Testis (tissue), 3 donors: ENCODE data around the gene PPP2R2C. TPM values are rescaled to one million over a fixed set of nuclear protein-coding genes. Genes with fewer than 3 reads are reported as not detected.

Experiments used
- DNase-seq: peaks from one replicate; pipeline ENCODE4 v3.0.0-alpha.2; 2019
- H3K27ac ChIP-seq, 2 donors: fragments of 200-600 bp; sonication (generic); one replicate each; pipeline ENCODE4 v1.5.1; 2019
- H3K27me3 ChIP-seq: fragments of 200-600 bp; sonication (generic); one replicate; pipeline ENCODE4 v1.5.1; 2019
- H3K36me3 ChIP-seq: fragments of 200-600 bp; sonication (generic); one replicate; pipeline ENCODE4 v1.5.1; 2017; ENCODE audit warnings: low read depth; ENCODE audit errors: missing control alignments
- H3K4me1 ChIP-seq: fragments of 200-600 bp; sonication (generic); one replicate; pipeline ENCODE4 v1.5.1; 2019
- H3K4me3 ChIP-seq, 2 donors: fragments of 200-600 bp; sonication (generic); one replicate each; pipeline ENCODE4 v1.5.1; 2017 to 2019
- H3K9me3 ChIP-seq: fragments of 200-600 bp; sonication (generic); one replicate; pipeline ENCODE4 v1.5.1; 2017
- POLR2A ChIP-seq: fragments of 450-650 bp; IDR thresholded peaks from one replicate; pipeline ENCODE4 v1.6.1; 2017; ENCODE audit warnings: antibody characterized with exemption, mild to moderate bottlenecking, moderate library complexity
- WGBS, 2 donors: methylation state at CpG; one replicate each; pipeline ENCODE4 v1.1.5; 2018; 5-methylcytosine and 5-hydroxymethylcytosine counted together
- intact Hi-C: fragments of 100-400 bp; cut with DNase I; formaldehyde crosslinking; loops from one replicate; pipeline ENCODE4 v1.15.1; 2023; ENCODE audit warnings: low total_unique reads
- polyA plus RNA-seq: library from polyadenylated mRNA; stranded (reverse); fragments of 350-450 nt; fragmentation: Illumina TruSeq; extraction: RNeasy Lipid Tissue Mini Kit (QIAGEN cat#74804); gene quantifications from one replicate; pipeline ENCODE4 v1.2.3, GENCODE V29; 2014; ENCODE audit warnings: low read depth, low replicate concordance; ENCODE audit not compliant: insufficient read depth
- total RNA-seq, 2 donors: library from RNA; depleted of rRNA; stranded (reverse); fragments of >200 nt; gene quantifications; one replicate each; pipeline ENCODE4 v1.2.3, GENCODE V29; 2016
- TF ChIP-seq, protein P1 (sequence below), 3 experiments: fragments of 450-650 bp in 2 of 3; fragments of 200-600 bp in 1 of 3; sonication (generic) in 1 of 3; IDR thresholded peaks; one replicate each; pipeline ENCODE4 v1.5.1; 2016 to 2019; ENCODE audit warnings: antibody characterized with exemption in 3 of 3, mild to moderate bottlenecking in 2 of 3, moderate library complexity in 1 of 3

Gene PPP2R2C
- total and polyA plus RNA-seq, 3 donors from 2014 or later, result 7.9 to 20.4 (median 13.1) TPM

DNA sequence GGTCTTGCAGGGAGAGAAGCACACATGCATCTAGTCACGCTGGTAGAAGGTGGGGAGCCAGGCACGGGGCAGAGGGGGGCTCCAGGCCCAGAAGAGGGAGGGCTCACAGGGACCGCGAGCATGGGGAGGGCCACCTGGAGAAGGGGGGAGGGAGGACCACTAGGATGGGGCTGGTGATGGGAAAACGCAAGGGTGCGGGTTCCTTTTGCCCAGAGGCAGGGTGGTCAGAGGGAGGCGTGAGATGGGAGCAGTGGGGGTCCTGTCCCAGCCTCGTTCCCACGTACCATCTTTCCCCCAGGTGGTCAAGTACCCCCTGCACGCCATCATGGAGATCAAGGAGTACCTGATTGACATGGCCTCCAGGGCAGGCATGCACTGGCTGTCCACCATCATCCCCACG is 172.1 kb downstream of the PPP2R2C start:
- Histone ChIP-seq H3K27me3 (no peaks in the 10 kb centered on the region), H3K9me3 (no peaks in the 10 kb centered on the region), H3K36me3 (no peaks in the 10 kb centered on the region), H3K4me1 (peaks cover 16% of the 10 kb centered on the region), H3K27ac (no peak overlapping the region), H3K4me3 (no peak overlapping the region)
- no peak for DNase-seq
- intact Hi-C loops, result no loop called here
- WGBS, 2 donors, result 89 to 94% methylated on average over 7 to 11 of the region's 11 CpGs
- no peak for TF ChIP-seq POLR2A
- TF ChIP-seq, protein P1, sequence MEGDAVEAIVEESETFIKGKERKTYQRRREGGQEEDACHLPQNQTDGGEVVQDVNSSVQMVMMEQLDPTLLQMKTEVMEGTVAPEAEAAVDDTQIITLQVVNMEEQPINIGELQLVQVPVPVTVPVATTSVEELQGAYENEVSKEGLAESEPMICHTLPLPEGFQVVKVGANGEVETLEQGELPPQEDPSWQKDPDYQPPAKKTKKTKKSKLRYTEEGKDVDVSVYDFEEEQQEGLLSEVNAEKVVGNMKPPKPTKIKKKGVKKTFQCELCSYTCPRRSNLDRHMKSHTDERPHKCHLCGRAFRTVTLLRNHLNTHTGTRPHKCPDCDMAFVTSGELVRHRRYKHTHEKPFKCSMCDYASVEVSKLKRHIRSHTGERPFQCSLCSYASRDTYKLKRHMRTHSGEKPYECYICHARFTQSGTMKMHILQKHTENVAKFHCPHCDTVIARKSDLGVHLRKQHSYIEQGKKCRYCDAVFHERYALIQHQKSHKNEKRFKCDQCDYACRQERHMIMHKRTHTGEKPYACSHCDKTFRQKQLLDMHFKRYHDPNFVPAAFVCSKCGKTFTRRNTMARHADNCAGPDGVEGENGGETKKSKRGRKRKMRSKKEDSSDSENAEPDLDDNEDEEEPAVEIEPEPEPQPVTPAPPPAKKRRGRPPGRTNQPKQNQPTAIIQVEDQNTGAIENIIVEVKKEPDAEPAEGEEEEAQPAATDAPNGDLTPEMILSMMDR (IDR thresholded peaks at IDR 0.05), result no peak

DNA sequence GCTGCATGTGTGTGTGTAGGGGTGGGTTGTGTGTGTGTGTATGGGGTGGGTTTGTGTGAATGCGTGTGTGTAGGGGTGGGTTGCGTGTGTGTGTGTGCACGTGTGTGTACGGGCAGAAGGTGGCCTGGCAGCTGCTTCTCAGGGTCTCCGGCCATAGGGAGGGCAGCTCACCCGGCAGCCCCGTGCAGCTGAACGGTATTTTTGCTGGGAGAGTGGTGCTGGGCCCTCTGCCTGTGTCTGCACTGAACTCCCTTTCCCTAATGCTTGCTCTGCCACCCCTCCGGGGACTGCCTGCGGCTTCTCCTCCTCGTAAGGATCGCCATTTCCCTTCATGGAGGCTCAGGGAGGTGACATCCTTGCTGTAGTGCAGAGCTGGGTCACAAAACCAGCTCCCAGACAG is 172.5 kb downstream of the PPP2R2C start:
- no peak for DNase-seq
- no peaks in the 10 kb centered on the region for H3K36me3 ChIP-seq
- WGBS, 2 donors, result 86 to 92% methylated on average over 12 of the region's 12 CpGs
- H3K9me3 ChIP-seq, result no peaks in the 10 kb centered on the region
- no peak overlapping the region for H3K4me3 ChIP-seq
- H3K4me1 ChIP-seq, result peaks cover 16% of the 10 kb centered on the region
- TF ChIP-seq, protein P1 (IDR thresholded peaks at IDR 0.05), result no peak
- TF ChIP-seq POLR2A, result no peak
- H3K27me3 ChIP-seq, result no peaks in the 10 kb centered on the region
- no peak overlapping the region for H3K27ac ChIP-seq
- intact Hi-C loops, result no loop called here

DNA sequence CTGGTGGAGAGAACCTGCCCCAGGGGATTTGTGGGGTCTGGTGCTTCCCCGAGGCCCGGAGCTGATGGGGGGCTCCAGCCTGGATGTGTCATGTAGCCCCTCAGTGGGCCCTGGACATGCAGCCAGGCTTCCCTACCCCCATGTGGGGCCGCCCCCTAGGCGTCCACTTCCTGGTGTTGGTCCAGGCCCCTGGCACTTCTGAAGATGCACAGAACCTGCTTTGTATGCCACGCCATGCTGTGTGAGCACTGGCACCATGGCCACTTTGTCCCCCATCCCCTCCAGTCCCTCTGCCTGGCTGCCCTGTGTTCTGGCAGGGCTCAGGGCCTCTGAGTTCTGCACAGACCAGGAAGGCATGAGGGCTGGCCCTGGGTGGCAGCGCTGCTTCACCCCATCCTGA is 173.6 kb downstream of the PPP2R2C start:
- Histone ChIP-seq H3K27ac (no peak overlapping the region), H3K36me3 (no peaks in the 10 kb centered on the region), H3K9me3 (no peaks in the 10 kb centered on the region), H3K27me3 (no peaks in the 10 kb centered on the region), H3K4me3 (no peak overlapping the region), H3K4me1 (peaks cover 16% of the 10 kb centered on the region)
- intact Hi-C loops, result no loop called here
- no peak for DNase-seq
- no peak for TF ChIP-seq POLR2A
- TF ChIP-seq, protein P1 (IDR thresholded peaks at IDR 0.05), result no peak
- 88 to 95% methylated on average over 4 to 6 of the region's 6 CpGs for WGBS, 2 donors

DNA sequence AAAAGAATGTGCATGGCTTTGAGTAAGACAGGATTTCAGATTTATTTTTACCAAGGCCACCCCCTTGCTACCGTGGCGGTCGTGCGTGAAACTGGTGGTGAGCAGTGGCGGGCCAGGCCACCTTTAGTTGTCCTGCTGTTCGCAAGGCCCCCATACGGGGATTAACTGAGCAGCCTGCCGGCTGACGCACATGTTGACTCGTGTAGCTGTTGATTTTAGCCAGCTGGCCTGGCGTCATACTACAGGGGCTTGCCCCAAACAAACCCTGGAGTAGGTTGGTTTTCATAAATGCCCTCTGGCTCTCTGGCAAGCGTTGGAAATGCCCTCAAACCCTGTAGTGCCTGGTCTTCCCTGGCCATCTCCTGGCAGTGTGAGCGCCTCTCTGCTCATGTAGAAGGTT is 174.4 kb downstream of the PPP2R2C start:
- no peak for TF ChIP-seq POLR2A
- TF ChIP-seq, protein P1 (IDR thresholded peaks at IDR 0.05), result no peak
- Histone ChIP-seq H3K36me3 (no peaks in the 10 kb centered on the region), H3K27me3 (no peaks in the 10 kb centered on the region), H3K4me1 (peaks cover 16% of the 10 kb centered on the region), H3K4me3 (no peak overlapping the region), H3K9me3 (no peaks in the 10 kb centered on the region), H3K27ac (peak overlapping the region; percentile 51 to 62)
- 88 to 90% methylated on average over 13 of the region's 13 CpGs for WGBS, 2 donors
- intact Hi-C loops, result no loop called here
- DNase-seq, result no peak

DNA sequence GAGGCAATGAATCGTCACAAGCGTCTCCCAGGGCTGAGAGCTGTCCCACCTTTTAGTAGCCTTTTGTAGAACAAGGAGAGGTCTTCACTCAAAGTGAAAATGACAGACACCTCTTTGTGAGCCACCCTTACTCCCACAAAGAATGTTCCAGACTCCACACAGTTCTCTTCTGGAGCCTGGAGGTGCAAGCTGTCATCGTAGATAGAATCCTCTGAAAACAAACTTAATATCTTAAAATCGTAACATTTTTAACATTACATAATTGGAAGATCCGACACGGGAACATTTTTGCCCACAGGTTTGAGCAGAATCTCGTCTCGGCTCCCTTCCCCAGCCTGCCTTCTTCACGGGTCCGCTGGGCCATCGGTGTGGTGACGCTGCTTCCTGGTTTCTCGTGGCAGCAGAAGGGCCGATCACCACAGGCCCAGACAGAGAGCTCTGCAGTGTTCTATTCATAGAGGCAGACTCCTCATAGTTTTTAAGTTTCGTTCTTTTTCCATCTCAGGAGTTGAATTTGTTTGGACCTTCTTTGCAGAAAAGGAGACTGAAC is 175.1 kb downstream of the PPP2R2C start:
- intact Hi-C loops, result no loop called here
- WGBS, 2 donors, result 61 to 88% methylated on average over 15 of the region's 15 CpGs
- peak; percentile 54 for DNase-seq
- Histone ChIP-seq H3K4me1 (peaks cover 16% of the 10 kb centered on the region), H3K4me3 (no peak overlapping the region), H3K27me3 (no peaks in the 10 kb centered on the region), H3K36me3 (no peaks in the 10 kb centered on the region), H3K27ac (peak overlapping the region; percentile 51 to 62), H3K9me3 (no peaks in the 10 kb centered on the region)
- TF ChIP-seq, protein P1 (IDR thresholded peaks at IDR 0.05), result no peak
- no peak for TF ChIP-seq POLR2A
